SK-N-SH treated with all-trans-retinoic acid at 6 μM for 48 hours (cell line): ENCODE data around the gene AKR1B1.

Experiments
- ATAC-seq: fragments of 200-7000 bp; cut with Tn5 transposase; 3 replicates; pipeline ENCODE4 v1.9.1; 2020; ENCODE audit warnings: mild to moderate bottlenecking, moderate library complexity
- ARNTL ChIP-seq: fragments of 450-650 bp; formaldehyde crosslinking; IDR thresholded peaks from 2 replicates; pipeline ENCODE4 v1.5.0; 2020; ENCODE audit warnings: low read depth, mild to moderate bottlenecking, moderate library complexity, borderline replicate concordance
- BACH2 ChIP-seq: fragments of 250-450 bp; sonication (Bioruptor Pico); IDR thresholded peaks from 2 replicates; pipeline ENCODE4 v1.9.0; 2021; ENCODE audit warnings: mild to moderate bottlenecking, borderline replicate concordance
- CREB5 ChIP-seq: fragments of 250-450 bp; sonication (Bioruptor Pico); IDR thresholded peaks from 2 replicates; pipeline ENCODE4 v1.5.1; 2020; ENCODE audit warnings: low read depth, mild to moderate bottlenecking, moderate library complexity
- CSDC2 ChIP-seq: fragments of 250-450 bp; sonication (Bioruptor Pico); IDR thresholded peaks from 2 replicates; pipeline ENCODE4 v1.5.0; 2020; ENCODE audit warnings: mild to moderate bottlenecking, moderate library complexity
- CSRNP3 ChIP-seq: fragments of 250-450 bp; sonication (Bioruptor Pico); IDR thresholded peaks from 2 replicates; pipeline ENCODE4 v1.5.1; 2021; ENCODE audit warnings: mild to moderate bottlenecking, moderate library complexity
- ESRRG ChIP-seq: fragments of 250-450 bp; sonication (Bioruptor Pico); IDR thresholded peaks from 2 replicates; pipeline ENCODE4 v1.6.1; 2021; ENCODE audit warnings: mild to moderate bottlenecking
- GLIS3 ChIP-seq: fragments of 250-450 bp; sonication (Bioruptor Pico); IDR thresholded peaks from 2 replicates; pipeline ENCODE4 v1.5.0; 2020; ENCODE audit warnings: mild to moderate bottlenecking, moderate library complexity
- ISL1 ChIP-seq: fragments of 250-450 bp; sonication (Bioruptor Pico); IDR thresholded peaks from 2 replicates; pipeline ENCODE4 v2.1.2; 2022; ENCODE audit warnings: mild to moderate bottlenecking, moderate library complexity
- OSR1 ChIP-seq: fragments of 250-450 bp; sonication (Bioruptor Pico); IDR thresholded peaks from 2 replicates; pipeline ENCODE4 v1.8.0; 2022; ENCODE audit warnings: moderate library complexity, mild to moderate bottlenecking, inconsistent platforms
- PATZ1 ChIP-seq: fragments of 250-450 bp; sonication (Bioruptor Pico); IDR thresholded peaks from 2 replicates; pipeline ENCODE4 v1.8.0; 2020; ENCODE audit warnings: mild to moderate bottlenecking, moderate library complexity, borderline replicate concordance
- POU6F1 ChIP-seq: fragments of 250-450 bp; sonication (Bioruptor Pico); IDR thresholded peaks from 2 replicates; pipeline ENCODE4 v1.8.0; 2021; ENCODE audit warnings: low read depth, mild to moderate bottlenecking, moderate library complexity, borderline replicate concordance
- PPARA ChIP-seq: fragments of 250-450 bp; sonication (Bioruptor Pico); IDR thresholded peaks from 2 replicates; pipeline ENCODE4 v1.5.0; 2020; ENCODE audit warnings: mild to moderate bottlenecking, borderline replicate concordance
- RARB ChIP-seq: fragments of 250-450 bp; sonication (Bioruptor Pico); IDR thresholded peaks from 2 replicates; pipeline ENCODE4 v1.8.0; 2021; ENCODE audit warnings: mild to moderate bottlenecking, moderate library complexity
- SNAI2 ChIP-seq: fragments of 250-450 bp; sonication (Bioruptor Pico); IDR thresholded peaks from 2 replicates; pipeline ENCODE4 v1.5.0; 2020; ENCODE audit warnings: mild to moderate bottlenecking, moderate library complexity
- TCF4 ChIP-seq: fragments of 250-450 bp; sonication (Bioruptor Pico); IDR thresholded peaks from 2 replicates; pipeline ENCODE4 v1.8.0; 2021; ENCODE audit warnings: mild to moderate bottlenecking, moderate library complexity, borderline replicate concordance
- TOX ChIP-seq: fragments of 250-450 bp; sonication (Bioruptor Pico); IDR thresholded peaks from 2 replicates; pipeline ENCODE4 v1.8.0; 2021; ENCODE audit warnings: mild to moderate bottlenecking, moderate library complexity, borderline replicate concordance
- TSHZ2 ChIP-seq: fragments of 250-450 bp; sonication (Bioruptor Pico); IDR thresholded peaks from 2 replicates; pipeline ENCODE4 v1.5.0; 2020; ENCODE audit warnings: mild to moderate bottlenecking, moderate library complexity
- ZC3H10 ChIP-seq: fragments of 250-450 bp; sonication (Bioruptor Pico); IDR thresholded peaks from 2 replicates; pipeline ENCODE4 v1.5.1; 2021; ENCODE audit warnings: mild to moderate bottlenecking, moderate library complexity
- ZFP3 ChIP-seq: fragments of 250-450 bp; sonication (Bioruptor Pico); IDR thresholded peaks from 2 replicates; pipeline ENCODE4 v1.5.0; 2020; ENCODE audit warnings: mild to moderate bottlenecking, moderate library complexity
- ZFP30 ChIP-seq: fragments of 450-650 bp; formaldehyde crosslinking; IDR thresholded peaks from 2 replicates; pipeline ENCODE4 v1.5.0; 2022; ENCODE audit warnings: mild to moderate bottlenecking, moderate library complexity
- ZNF565 ChIP-seq: fragments of 450-650 bp; formaldehyde crosslinking; conservative IDR thresholded peaks from 2 replicates; pipeline ENCODE4 v1.5.0; 2020; ENCODE audit warnings: low read depth, mild to moderate bottlenecking, moderate library complexity
- ZNF8 ChIP-seq: fragments of 450-650 bp; formaldehyde crosslinking; IDR thresholded peaks from 2 replicates; pipeline ENCODE4 v1.5.0; 2020; ENCODE audit warnings: mild to moderate bottlenecking, moderate library complexity

The AKR1B1 gene

GRCh38 chr7:134464496-134464895 lies 5.6 kb upstream of the AKR1B1 start:
- no peak for ATAC-seq
- no peak for TF ChIP-seq TOX (CRISPR knock-in tag)
- no peak for TF ChIP-seq OSR1
- TF ChIP-seq ISL1 (CRISPR knock-in tag), result no peak
- no peak for TF ChIP-seq TCF4 (CRISPR knock-in tag)
- TF ChIP-seq ESRRG (CRISPR knock-in tag), result no peak
- TF ChIP-seq TSHZ2 (CRISPR knock-in tag), result no peak
- no peak for TF ChIP-seq CSRNP3 (CRISPR knock-in tag)
- no peak for TF ChIP-seq CREB5 (CRISPR knock-in tag)
- no peak for TF ChIP-seq ZNF565
- no peak for TF ChIP-seq PATZ1 (CRISPR knock-in tag)
- TF ChIP-seq BACH2 (CRISPR knock-in tag), result no peak
- no peak for TF ChIP-seq PPARA
- no peak for TF ChIP-seq CSDC2 (CRISPR knock-in tag)
- TF ChIP-seq ZFP30 (CRISPR knock-in tag), result no peak
- TF ChIP-seq ZC3H10 (CRISPR knock-in tag), result no peak
- no peak for TF ChIP-seq ZFP3
- no peak for TF ChIP-seq RARB (CRISPR knock-in tag)
- no peak for TF ChIP-seq SNAI2

GRCh38 chr7:134463751-134464150 lies 4.9 kb upstream of the AKR1B1 start:
- ATAC-seq, result no peak
- TF ChIP-seq CSRNP3 (CRISPR knock-in tag) (no peak), TOX (CRISPR knock-in tag) (no peak), ZNF8 (CRISPR knock-in tag) (no peak), OSR1 (no peak), BACH2 (CRISPR knock-in tag) (no peak), CREB5 (CRISPR knock-in tag) (no peak), SNAI2 (no peak), PPARA (no peak), GLIS3 (no peak), TCF4 (CRISPR knock-in tag) (no peak), ZFP30 (CRISPR knock-in tag) (no peak), ISL1 (CRISPR knock-in tag) (no peak), ARNTL (CRISPR knock-in tag) (no peak), TSHZ2 (CRISPR knock-in tag) (no peak), ZC3H10 (CRISPR knock-in tag) (no peak), PATZ1 (CRISPR knock-in tag) (no peak), POU6F1 (CRISPR knock-in tag) (no peak), ZNF565 (no peak)
